Natural killer cell (primary cell): ENCODE data around the gene KRT23. TPM values are rescaled to one million over a fixed set of nuclear protein-coding genes. Genes with fewer than 3 reads are reported as not detected.

Experiments used
- ATAC-seq, 3 donors: fragments of 150-1000 bp in 2 of 3; fragments of 200-7000 bp in 1 of 3; cut with Tn5 transposase; 1 replicate in 1 of 3; 2 replicates in 2 of 3; pipeline ENCODE4 v1.10.0; 2021; ENCODE audit warnings: mild to moderate bottlenecking in 2 of 3, moderate library complexity in 2 of 3
- DNase-seq, 2 donors: peaks; one replicate each; pipeline versions ENCODE4 v3.0.0 to v3.0.0-alpha.2; 2013 to 2021; ENCODE audit warnings: mixed read lengths in 1 of 2
- H3K27ac ChIP-seq: one replicate; pipeline ENCODE4 v1.5.1; 2013; ENCODE audit warnings: mild to moderate bottlenecking, low read length
- H3K27me3 ChIP-seq: one replicate; pipeline ENCODE4 v1.6.1; 2013; ENCODE audit warnings: low read length; ENCODE audit not compliant: control insufficient read depth, insufficient read depth
- H3K36me3 ChIP-seq: one replicate; pipeline ENCODE4 v1.6.1; 2013; ENCODE audit warnings: low read length; ENCODE audit not compliant: control insufficient read depth, insufficient read depth
- H3K4me1 ChIP-seq: one replicate; pipeline ENCODE4 v1.6.1; 2013; ENCODE audit warnings: low read length; ENCODE audit not compliant: control insufficient read depth, insufficient read depth
- H3K4me3 ChIP-seq: one replicate; pipeline ENCODE4 v1.5.1; 2013; ENCODE audit warnings: low read length
- H3K9me3 ChIP-seq: one replicate; pipeline ENCODE4 v1.6.1; 2013; ENCODE audit warnings: low read length; ENCODE audit not compliant: control insufficient read depth, insufficient read depth
- H3K27ac Mint-ChIP-seq, 2 donors: one replicate each; pipeline ENCODE4 v1.8.0; 2022; ENCODE audit warnings: mild to moderate bottlenecking in 2 of 2, mixed read lengths in 2 of 2, moderate library complexity in 1 of 2
- H3K27me3 Mint-ChIP-seq, 2 donors: one replicate each; pipeline ENCODE4 v1.8.0; 2022; ENCODE audit warnings: low read depth in 2 of 2, mixed read lengths in 2 of 2
- H3K36me3 Mint-ChIP-seq: one replicate; pipeline ENCODE4 v1.8.0; 2022; ENCODE audit warnings: mixed read lengths
- H3K4me1 Mint-ChIP-seq, 2 donors: one replicate each; pipeline ENCODE4 v1.8.0; 2022; ENCODE audit warnings: mixed read lengths in 2 of 2
- H3K4me3 Mint-ChIP-seq: one replicate; pipeline ENCODE4 v1.8.0; 2022; ENCODE audit warnings: mild to moderate bottlenecking, moderate library complexity, mixed read lengths
- H3K9me3 Mint-ChIP-seq, 2 donors: one replicate each; pipeline ENCODE4 v1.8.0; 2022; ENCODE audit warnings: mixed read lengths in 2 of 2
- CTCF ChIP-seq: fragments of 200-600 bp; IDR thresholded peaks from one replicate; pipeline ENCODE4 v1.8.0; 2022; ENCODE audit warnings: antibody characterized with exemption
- WGBS: methylation state at CpG from one replicate; pipeline ENCODE4 v1.1.7; 2013; ENCODE audit warnings: missing lambda C conversion rate; ENCODE audit not compliant: insufficient coverage; 5-methylcytosine and 5-hydroxymethylcytosine counted together
- intact Hi-C: fragments of 100-400 bp; cut with micrococcal nuclease; formaldehyde crosslinking; loops from one replicate; pipeline ENCODE4 v1.14.2; 2022
- total RNA-seq, 4 donors: library from RNA; stranded (reverse); fragments of 120-200 nt in 1 of 4; gene quantifications; one replicate each; pipeline versions ENCODE4 v1.2.3 to v1.2.4, GENCODE V29; 2013 to 2022

KRT23 gene
- total RNA-seq, 3 donors from 2014 or later (not counting 1 experiment from before 2014, with no cell fraction given), result 0.83 TPM; not detected in 2

DNA sequence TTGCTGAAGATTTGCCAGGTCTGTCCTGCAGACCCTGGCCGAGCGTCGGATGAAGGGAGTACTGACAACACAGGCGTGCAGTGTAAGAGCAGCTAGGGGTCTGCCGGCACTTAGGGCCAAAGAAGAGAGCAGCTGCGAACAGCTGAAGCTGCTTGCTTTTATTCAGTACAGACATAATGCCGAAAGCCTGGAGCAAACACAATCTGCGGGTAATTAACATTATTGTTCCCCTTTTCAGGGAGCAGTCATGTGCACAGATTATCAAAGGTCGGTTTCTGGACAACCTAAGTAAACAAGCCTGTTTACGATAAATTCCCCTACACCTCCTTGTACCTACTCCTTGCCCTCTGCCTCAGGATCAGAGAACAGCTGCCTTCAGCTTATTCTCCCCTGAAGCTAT, 12.0 kb upstream of the KRT23 start:
- 60% methylated on average over 10 of the region's 10 CpGs for WGBS
- no peaks in the 10 kb centered on the region for H3K36me3 ChIP-seq
- no peaks in the 10 kb centered on the region for H3K9me3 Mint-ChIP-seq

DNA sequence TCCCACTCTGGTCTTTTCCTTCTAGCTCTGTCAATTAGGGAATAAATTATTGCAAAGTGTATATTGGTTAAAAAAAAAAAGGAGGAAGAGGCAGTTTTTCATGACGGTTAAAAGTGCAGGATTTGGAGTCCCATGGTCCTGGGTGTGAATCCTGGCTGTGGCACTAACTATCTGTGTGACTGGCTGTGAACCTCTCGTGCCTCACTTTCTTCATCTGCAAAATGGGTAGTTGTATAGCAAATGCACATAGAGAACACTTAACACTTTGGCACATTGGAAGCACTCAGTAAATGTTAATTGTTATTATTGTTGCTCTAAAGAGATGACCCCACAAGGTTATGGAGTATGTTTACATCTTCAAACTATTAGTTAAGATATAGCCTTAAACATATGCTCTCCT, 10.5 kb upstream of the KRT23 start:
- Mint-ChIP-seq H3K36me3 (no peaks in the 10 kb centered on the region), H3K27ac (no peak overlapping the region), H3K9me3 (no peaks in the 10 kb centered on the region), H3K4me1 (no peaks in the 10 kb centered on the region), H3K27me3 (peaks cover 41 to 68% of the 10 kb centered on the region in 2 donors), H3K4me3 (no peak overlapping the region)
- 73% methylated on average over 2 of the region's 2 CpGs for WGBS
- ATAC-seq (no peak), DNase-seq (no peak)
- no peak overlapping the region for H3K4me3 ChIP-seq
- no peaks in the 10 kb centered on the region for H3K9me3 ChIP-seq
- peaks cover 7% of the 10 kb centered on the region for H3K27me3 ChIP-seq
- H3K27ac ChIP-seq, result no peak overlapping the region
- intact Hi-C loops, result no loop called here
- no peak for TF ChIP-seq CTCF
- H3K36me3 ChIP-seq, result no peaks in the 10 kb centered on the region
- no peaks in the 10 kb centered on the region for H3K4me1 ChIP-seq

More for the DNA sequence above, 12.0 kb upstream of the KRT23 start:
- Histone ChIP-seq H3K27ac (no peak overlapping the region), H3K4me3 (no peak overlapping the region), H3K4me1 (no peaks in the 10 kb centered on the region), H3K27me3 (peaks cover 7% of the 10 kb centered on the region), H3K9me3 (no peaks in the 10 kb centered on the region)
- no peaks in the 10 kb centered on the region for H3K36me3 Mint-ChIP-seq
- ATAC-seq (no peak), DNase-seq (no peak)
- no peaks in the 10 kb centered on the region for H3K4me1 Mint-ChIP-seq
- H3K4me3 Mint-ChIP-seq, result no peak overlapping the region
- peaks cover 48 to 74% of the 10 kb centered on the region in 2 donors for H3K27me3 Mint-ChIP-seq
- TF ChIP-seq CTCF, result no peak
- intact Hi-C loops, result no loop called here
- H3K27ac Mint-ChIP-seq, result no peak overlapping the region

- H3K4me3 Mint-ChIP-seq, result no peak overlapping the region
- intact Hi-C loops, result no loop called here
- no peaks in the 10 kb centered on the region for H3K4me1 Mint-ChIP-seq
- Histone ChIP-seq H3K27ac (no peak overlapping the region), H3K4me1 (no peaks in the 10 kb centered on the region), H3K36me3 (no peaks in the 10 kb centered on the region), H3K4me3 (no peak overlapping the region), H3K27me3 (peaks cover 7% of the 10 kb centered on the region), H3K9me3 (no peaks in the 10 kb centered on the region)
- WGBS, result 92% methylated on average over 6 of the region's 6 CpGs
- ATAC-seq, result no peak
- H3K36me3 Mint-ChIP-seq, result no peaks in the 10 kb centered on the region
- H3K27me3 Mint-ChIP-seq, result peaks cover 44 to 64% of the 10 kb centered on the region in 2 donors
- H3K9me3 Mint-ChIP-seq, result no peaks in the 10 kb centered on the region
- no peak overlapping the region for H3K27ac Mint-ChIP-seq
- DNase-seq, result no peak
- TF ChIP-seq CTCF, result no peak
These were observed 8.0 kb upstream of the KRT23 start for GRCh38 chr17:40945414-40945813.

DNA sequence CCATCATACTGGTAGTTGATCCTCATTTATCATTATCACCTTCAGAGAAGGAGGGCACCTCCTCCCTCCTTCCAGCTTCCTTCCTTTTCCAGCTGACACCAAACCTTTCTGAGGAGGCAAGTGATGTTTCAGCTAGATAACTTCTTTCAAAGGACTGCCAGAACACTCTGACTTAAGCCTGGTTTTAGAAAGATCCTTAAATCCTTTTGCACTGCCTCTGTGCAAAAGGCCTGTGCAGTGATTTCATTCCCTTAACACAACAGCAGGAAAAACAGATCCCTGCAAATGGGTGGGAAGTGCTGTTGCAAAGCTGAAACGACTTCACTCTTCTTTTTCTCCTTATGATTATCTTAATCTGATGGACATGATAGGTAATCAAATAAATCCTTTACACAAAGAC, 7.1 kb upstream of the KRT23 start:
- H3K27ac ChIP-seq, result no peak overlapping the region
- intact Hi-C loops, result no loop called here
- Mint-ChIP-seq H3K9me3 (no peaks in the 10 kb centered on the region), H3K4me3 (no peak overlapping the region), H3K27ac (no peak overlapping the region), H3K4me1 (no peaks in the 10 kb centered on the region), H3K36me3 (no peaks in the 10 kb centered on the region), H3K27me3 (peaks cover 40 to 67% of the 10 kb centered on the region in 2 donors)
- no peak overlapping the region for H3K4me3 ChIP-seq
- H3K4me1 ChIP-seq, result no peaks in the 10 kb centered on the region
- ATAC-seq (no peak), DNase-seq (no peak)
- WGBS, result no CpG with 5 or more reads among the region's 1 CpG
- no peaks in the 10 kb centered on the region for H3K9me3 ChIP-seq
- no peaks in the 10 kb centered on the region for H3K36me3 ChIP-seq
- peaks cover 7% of the 10 kb centered on the region for H3K27me3 ChIP-seq
- no peak for TF ChIP-seq CTCF
